ENCODE measurements around the gene CFAP99.

- TF ChIP-seq CTCF (IDR thresholded peaks at IDR 0.05) (no peak), EZH2phosphoT487 (IDR thresholded peaks at IDR 0.05) (no peak)
Measured at GRCh38 chr4:2388429-2389182, 30.1 kb upstream of the CFAP99 start.
